GM21825 (cell line): Measurements from ENCODE around the gene CHKB.

Source experiments
- ATAC-seq: cut with Tn5 transposase; IDR thresholded peaks from one replicate; pipeline ENCODE4 v1.9.1; 2021; ENCODE audit warnings: mild to moderate bottlenecking, moderate library complexity; ENCODE audit not compliant: unreplicated experiment

The CHKB gene

DNA sequence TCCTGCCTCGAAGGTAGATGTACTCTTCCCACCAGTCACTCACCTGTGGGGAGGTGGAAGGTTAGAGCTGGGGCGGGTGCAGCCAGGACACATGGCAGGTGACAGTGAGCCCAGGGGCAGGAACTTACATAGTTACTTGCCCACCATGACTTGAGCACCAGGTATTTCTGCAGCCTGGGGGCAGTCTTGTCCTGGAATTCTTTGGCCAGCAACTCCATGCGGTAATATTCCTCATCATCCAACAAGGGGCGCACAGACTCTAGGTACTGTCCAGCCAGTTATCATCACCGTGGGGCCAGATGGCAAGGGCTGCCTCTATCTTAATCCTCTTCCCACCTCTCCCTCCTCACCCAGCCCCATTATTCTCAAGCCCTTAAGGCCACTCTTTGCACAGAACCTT lies 6.6 kb downstream of the CHKB start:
- ATAC-seq, result no peak

DNA sequence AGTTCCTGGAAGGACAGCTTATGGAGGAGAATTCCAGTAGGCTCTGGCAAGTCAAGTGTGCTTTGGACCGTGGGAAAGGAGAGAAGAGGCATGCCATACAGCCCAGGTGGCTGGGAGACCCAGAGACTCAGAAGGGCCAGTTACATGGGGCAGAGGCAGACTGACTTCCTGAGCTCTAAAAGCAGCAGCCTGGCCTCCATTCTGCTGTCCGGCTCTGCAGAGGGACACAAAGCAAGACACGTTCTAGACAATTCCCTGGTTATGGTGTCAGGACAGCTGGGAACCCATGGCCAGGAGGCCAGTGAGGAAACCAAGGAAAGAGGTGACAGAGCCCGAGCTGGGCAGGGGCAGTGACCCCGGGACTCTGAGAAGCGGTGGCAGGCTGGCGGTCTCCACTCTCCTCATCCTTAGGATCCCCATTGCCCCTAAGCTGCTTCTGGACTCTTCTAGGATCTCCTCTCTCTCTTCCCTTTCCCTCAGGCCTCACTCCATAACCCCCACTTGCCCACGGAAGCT lies 7.2 kb downstream of the CHKB start:
- no peak for ATAC-seq

DNA sequence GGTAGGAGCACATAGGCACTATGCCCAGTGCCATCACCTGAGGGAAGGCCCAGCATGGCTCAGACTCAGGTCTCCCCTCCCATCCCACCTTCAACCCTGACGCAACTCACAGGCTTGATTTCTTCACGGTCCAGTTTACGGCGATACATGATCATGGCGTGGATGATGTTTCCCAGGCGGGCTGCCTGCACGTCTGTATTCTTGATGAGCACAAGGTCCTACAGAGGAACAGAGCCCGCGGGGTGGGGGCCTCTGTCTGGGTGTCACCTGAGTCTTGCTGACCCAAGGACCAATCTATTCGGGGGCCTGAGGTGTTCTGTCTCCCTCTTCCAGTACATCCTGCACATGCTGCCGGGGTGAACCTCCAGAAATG lies 8.3 kb downstream of the CHKB start:
- ATAC-seq, result no peak

DNA sequence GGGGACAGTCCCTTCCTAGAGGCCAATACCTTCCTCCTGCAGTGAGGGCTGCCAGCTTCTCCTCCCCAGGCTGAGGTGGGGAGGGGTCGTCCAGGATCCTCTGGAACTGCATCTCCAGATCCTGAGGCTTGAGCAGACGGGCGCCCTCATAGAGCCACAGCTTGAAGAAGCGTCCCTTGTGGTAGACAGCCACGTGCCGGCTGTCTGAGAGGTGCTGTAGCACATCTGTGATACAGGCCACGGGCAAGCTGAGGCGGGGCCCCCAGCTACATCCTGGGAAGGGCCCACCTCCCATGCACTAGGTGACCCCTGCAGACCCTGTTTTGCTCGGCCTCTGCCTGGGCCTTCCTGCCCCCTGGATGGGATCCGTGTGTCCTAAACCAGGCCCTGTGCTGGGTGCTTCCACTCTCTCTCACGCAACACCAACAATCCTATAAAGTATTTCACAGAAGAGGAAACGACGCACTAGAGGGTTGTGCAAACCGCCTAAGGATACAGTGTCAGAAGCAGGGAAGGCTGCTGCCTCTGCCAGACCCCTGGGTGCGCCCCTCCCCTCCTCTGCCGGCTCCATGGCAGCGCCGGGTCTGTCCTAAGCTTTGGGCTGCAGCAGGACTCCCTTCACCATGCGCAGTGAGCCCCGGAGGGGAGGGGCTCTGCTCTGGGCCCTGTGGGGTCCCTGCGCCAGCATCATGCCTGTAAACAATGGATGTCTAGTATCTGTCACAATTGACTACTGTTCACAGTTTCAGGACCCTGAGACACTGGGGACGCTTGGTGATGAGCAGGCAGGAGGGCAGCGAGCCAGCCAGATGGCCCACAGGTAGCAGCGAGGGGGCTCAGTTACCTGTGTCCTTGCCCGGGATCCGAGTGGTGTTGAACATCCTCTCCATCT lies 8.9 kb downstream of the CHKB start:
- ATAC-seq, result no peak

DNA sequence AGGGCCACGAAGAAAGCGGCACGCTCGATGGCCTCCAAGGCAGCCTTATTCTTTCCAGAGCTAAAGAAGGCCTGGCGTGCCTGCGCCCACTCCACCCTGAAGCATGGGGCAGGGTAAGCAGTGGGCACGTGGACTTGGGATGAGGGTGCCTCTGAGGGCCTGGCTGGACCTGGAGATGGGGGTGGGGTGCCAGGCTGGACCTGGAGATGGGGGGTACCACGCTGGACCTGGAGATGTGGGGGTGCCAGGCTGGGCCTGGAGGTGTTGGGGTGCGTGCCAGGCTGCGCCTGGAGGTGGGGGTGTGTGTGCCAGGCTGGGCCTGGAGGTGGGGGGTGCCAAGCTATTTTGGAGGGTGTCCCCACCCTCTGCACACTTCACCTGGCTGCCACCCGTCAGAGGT lies 9.7 kb downstream of the CHKB start:
- ATAC-seq, result no peak

DNA sequence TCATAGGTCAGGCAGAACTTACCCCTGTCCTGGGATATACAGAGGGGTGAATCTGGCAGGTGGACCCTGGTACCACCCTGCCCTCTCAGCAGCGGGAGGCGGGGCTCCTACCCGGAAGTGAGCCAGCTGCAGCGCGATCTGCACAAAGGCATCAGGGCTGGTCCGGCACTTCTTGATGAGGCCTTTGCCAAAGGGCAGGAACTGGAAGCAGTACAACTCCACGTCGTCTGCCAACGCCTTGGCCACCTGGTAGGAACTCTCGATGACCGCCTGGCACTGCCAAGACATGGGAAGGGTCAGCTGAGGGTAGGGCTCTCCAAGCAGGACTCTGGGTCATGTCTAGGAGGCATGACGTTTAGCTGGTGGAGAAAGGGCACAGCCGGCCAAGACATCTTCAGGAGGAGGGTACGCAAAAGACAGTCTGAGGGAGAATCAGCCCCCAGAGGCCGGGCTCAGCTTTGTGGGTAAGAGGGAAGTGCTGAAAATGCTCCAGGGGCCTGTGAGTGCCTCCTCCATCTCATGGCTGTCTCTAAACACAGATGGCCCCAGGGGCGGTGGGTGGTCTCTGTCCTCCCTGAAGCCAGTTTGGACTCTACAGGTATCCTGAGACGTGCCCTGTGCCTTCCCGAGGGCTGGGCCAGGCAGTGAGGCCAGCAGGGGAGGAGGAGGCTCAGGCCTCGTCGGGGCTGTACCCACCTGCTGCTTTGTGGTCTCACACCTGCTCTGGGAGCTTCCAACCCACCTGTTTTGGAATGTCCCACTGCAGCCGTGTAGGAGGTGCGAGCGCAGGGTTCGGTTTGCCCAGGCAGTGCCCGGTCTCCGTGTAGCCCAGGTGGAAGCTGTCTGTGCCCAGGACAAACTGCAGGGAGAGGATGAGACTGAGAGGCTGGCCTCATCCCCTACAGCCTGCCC lies 11.1 kb downstream of the CHKB start:
- no peak for ATAC-seq

DNA sequence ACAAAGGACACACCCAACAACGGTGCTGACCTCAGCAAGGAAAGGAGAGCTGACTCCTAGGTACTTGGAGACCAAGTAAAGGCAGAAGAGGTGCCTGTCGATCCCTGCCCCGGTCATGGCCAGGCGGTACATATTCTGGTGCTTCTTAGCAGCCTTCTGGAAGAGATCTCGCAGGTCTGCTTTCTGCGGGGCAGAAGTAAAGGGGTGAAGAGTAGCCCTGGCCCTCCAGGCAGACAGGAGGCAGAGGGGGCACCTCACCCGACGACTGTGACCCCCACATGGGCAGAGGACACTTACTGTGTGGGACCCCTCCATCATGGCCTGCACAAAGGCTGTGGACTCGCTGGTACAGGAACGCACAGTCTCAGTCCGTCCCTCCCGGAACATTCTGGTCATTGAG lies 11.8 kb downstream of the CHKB start:
- ATAC-seq, result no peak

DNA sequence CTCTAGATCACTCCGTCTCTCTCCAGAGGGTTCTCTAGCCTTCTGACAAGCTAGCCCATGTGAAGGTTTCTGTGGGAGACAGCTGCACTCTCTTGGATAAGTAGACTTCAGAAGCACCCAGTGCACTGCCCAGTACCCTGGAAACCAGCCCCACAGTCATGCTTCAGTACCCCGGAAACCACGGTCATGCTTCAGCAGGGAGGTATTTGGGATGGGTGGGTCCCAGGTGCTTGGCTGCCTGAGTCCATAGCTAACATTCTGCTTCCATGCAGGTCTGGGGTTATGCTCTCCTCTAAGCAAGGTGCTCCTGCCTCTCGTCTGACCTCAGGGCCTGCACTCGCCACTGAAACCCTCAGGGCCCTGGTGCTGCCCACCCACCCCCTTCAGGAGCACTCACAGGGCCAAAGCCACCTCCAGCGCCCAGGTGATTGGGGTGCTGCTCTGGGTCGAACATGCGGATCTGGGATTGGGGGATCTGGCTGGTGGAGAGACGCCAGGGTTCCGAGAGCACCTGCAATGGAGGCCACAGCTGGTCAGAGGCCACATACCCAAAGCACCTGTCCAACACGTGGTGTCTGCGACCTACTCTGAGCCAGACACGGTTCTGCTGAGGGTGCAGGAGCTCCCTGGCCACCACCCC lies 12.6 kb downstream of the CHKB start:
- ATAC-seq, result no peak

DNA sequence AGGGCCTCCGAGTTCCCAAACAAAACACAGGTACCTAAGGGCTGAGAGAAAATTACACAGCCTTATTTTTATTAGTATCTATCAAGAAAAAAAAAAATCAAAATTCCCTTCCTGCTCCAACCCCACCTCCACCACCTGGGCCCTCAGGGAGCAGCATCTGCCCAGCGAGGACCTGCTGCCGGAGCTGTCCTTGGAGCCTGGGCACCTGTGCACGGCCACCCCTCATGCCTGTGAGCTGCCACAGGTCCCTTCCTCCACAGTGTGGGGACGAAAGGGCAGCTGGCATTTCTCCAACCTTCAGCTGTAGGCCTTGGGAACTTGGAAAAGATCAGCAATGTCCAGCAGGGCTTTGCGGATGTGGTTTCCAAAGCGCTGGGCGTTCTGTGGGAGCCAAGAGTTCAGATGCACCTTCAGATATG lies 13.6 kb downstream of the CHKB start:
- no peak for ATAC-seq

DNA sequence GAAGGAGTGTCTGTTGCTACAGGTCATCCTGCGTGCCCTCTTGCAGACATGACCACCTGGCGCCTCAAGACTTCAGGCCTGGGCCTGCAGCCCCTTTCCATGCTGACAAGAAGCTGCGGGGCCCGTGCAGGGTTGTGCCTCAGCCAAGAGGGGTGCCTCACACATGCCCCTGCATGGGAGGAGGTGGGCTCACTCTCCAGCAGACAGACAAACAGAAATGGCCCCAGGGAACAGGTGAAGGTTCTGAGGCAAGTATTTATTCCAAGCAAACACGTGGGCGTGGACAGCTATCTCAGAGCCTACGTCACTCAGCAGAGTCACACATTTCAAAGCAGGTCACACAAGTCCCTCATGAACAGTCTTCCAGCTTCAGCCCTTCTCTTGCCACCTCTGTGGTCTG lies 14.0 kb downstream of the CHKB start:
- ATAC-seq, result no peak

DNA sequence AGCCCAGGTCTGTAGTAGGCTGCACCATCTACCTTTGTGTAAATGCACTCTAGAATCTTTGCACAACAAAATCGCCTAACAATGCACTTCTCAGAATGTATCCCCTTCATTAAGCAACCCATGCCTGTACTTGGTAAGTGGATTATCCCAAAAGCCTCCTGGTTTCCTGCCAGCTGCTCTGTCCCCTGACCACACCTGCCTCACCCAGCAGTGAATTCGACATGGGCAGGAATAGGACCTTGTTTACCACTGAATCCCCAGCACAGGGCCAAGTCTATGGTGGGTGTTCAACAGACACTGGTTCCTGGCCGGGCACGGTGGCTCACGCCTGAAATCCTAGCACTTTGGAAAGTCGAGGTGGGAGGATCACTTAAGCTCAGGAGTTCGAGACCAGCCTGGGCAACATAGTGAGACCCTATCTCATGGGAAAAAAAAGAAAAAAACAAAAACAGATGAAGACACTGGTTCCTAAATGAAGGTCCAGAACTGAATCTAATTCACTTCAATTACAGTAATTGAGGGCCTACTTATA lies 14.9 kb downstream of the CHKB start:
- no peak for ATAC-seq

DNA sequence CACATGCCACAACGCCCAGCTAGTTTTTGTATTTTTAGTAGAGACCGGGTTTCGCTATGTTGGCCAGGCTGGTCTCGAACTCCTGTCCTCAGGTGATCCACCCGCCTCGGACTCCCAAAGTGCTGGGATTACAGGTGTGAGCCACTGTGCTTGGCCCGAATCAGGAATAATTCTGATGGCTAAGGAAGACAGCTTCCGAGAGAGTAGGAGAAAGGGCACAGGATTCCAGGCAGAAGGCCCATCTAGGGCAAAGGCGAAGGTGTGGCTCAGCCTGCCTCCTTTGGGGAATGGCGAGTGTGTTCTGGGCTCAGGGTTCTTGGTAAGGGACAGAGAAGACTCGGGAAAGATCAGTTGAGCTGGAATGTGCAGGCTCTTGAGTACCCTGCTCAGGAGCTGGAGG lies 18.4 kb downstream of the CHKB start:
- ATAC-seq, result no peak

DNA sequence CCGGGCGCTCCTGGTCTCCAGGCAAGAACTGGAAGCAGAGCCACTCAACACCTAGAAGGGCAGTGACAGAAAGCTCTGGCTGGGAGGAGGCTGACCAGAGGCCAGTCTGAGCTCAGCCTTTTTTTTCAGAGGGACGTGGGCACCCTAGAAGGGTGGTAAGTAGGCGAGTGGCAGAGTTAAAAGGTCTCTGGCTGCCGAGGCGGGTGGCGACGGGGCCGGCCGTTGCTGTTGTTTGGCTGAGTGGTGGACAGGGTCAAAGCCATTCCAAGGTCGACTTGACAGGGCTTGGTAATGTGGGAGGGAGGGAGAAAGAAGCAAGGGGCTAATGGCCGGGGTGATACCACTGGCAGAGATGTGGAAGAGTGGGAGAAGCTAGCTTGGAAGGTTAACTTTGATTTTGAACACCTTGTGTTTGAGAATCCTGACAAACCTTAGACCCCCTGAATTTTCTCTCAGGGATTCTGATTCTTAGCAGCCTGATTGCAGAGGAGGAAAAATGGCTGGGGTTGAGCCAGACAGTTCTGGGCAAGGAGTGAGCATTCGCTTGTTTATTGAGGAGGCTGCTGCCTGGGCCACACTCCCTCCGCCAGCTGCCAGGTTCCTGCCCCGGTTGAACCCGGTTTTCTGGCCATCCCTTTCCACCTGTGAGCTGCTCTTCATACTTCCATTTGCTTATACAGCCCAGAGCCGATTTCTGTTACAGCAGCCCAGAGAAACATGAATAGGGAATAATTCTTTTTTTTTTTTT lies 19.1 kb downstream of the CHKB start:
- no peak for ATAC-seq

DNA sequence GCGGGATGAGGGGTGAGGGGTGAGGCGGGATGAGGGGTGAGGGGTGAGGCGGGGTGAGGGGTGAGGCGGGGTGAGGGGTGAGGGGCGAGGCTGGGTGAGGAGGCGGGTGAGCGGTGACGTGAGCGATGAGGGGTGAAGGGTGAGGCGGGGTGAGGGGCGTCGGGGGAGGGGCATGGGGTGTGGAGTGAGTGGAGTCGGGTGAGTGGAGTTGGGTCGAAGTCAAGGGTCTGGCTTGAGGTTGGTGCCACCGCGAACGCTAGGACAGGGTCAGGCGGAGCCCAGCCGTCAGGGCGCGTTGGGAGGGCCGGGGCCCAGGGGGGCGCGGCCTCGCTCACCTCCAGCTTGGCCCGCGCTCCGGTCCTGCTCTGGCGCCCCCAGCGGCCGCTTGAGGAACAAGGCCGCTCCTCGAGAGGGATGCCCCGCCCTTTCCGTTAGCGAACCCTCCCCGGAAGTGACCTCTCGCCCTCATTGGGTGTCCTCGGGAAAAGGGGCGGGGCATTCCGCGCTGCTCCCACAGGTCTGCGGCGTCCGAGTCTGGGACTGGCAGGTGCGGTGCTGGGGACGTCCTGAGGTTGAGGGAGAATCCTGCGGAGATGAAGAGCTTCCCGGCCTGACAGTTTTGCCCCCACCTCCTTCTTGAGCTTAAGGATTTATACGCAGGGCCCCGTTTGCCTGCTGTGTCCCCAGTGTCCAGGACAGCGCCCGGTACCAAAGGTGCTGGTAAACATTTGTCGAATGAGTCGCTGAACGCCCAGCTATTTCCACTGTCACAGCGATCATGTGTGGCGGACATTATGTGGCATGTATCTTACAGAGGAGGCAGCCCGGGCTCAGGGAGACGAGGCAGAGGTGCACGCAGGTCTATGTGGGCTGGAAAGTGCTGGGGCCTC lies 19.9 kb downstream of the CHKB start, which contains the start of gene SYCE3:
SYCE3 (minus strand) TSS at position 397 of the 890 bp plus-strand sequence. CDS start 6,514 bp downstream, outside the sequence.
- ATAC-seq, result peak; percentile 90

DNA sequence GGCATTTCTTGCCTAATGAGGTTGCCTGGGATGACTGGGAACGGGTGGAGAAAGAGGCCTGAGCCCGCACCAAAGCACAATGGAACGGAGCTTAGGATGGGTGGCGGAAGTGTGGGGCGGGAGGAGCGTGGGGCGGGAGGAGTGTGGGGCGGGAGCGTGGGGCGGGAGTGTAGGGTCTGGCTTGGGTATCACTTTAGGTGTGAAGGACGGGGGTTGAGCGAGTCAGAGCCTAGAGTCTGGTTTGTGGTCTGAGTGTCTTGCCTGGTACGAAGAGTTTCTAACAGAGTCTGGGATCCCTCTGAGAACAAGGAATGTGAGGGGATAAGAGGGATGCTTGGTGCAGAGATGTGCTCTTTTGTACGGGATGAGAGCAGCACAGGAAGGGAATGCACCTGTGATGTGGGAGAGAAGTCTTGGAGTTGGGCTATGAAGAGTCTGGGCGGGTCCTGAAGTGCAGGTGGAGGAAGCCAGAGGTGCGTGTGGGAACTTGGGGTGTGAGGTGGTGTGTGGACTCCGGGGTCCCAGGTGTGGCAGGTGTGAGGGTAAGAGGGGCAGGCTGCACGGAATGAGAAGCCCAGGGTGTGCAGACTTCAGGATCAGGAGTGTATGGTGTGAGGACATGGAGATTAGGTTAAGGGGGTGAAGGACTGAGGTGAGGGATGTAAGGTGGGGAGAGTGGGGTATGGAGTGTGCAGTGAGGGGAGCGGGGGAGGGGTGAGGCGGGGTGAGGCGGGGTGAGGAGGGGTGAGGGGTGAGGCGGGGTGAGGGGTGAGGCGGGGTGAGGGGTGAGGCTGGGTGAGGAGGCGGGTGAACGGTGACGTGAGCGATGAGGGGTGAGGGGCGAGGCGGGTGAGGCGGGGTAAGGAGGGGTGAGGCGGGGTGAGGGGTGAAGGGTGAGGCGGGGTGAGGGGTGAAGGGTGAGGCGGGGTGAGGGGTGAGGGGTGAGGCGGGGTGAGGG lies 21.0 kb downstream of the CHKB start:
- no peak for ATAC-seq

DNA sequence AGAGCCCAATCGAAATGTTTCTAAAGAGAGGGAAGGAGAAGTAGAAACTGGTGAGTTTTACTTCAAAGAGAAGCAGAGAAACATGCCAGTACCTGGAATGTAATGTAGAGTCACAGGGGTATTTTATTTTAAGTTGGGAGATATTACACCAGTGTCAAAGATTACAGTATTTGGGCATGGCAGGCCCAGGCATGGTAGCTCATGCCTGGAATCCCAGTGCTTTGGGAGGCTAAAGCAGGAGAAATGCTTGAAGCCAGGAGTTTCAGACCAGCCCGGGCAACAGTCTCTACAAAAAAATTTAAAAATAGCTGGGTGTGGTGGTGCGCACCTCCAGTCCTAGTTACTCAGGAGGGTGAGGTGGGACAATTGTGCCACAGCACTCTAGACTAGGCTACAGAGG lies 22.6 kb downstream of the CHKB start:
- ATAC-seq, result no peak

DNA sequence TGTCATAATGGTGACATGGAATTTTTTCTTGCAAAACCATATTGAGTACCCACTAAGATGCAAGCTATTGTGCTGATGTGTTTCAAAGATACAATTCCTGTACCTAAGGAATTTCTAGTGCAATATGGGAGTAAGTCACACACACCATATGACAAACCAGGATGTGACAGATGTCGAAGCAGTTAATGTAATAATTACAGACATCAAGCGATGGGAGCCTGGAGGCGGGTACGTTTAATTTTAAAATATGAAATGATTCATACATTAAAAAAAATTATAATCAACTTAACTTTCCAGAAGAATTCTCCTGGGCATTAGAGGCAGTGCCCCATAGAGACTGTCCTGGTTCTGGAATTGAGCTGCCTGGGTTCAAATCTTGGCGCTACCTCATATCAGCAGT lies 25.9 kb downstream of the CHKB start:
- ATAC-seq, result no peak

DNA sequence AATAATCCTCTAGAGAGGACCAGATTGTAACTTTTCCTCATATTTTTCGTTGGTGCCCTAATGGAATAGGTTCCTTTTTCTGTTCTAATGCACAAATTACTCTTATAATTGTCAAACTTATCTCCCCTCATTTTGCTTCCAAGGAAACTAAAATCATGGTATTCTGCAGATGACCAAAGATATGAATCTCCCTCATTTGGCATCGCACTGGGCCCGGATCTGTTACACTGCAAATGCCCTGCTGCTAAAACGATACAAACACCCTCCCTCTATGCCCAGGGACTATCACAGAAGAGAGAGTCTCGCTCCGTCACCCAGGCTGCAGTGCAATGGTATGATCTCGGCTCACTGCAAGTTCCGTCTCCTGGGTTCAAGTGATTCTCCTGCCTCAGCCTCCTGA lies 29.3 kb downstream of the CHKB start:
- no peak for ATAC-seq
